Stimulated activated CD8-positive, alpha-beta memory T cell treated with anti-CD3 and anti-CD28 coated beads, Interleukin-15, amount 100 ng/mL, for 48 hours (primary cell): ENCODE measurements around the gene CDYL2.

Source experiments
- DNase-seq, 2 donors: peaks; one replicate each; pipeline ENCODE4 v3.0.0-alpha.2; 2020; ENCODE audit warnings: low read depth in 2 of 2

The CDYL2 gene

GRCh38 chr16:80622007-80622406, 182.4 kb downstream of the CDYL2 start:
- no peak for DNase-seq

GRCh38 chr16:80620736-80621605, 183.4 kb downstream of the CDYL2 start:
- DNase-seq: no peak

- DNase-seq: no peak
Measured at GRCh38 chr16:80619824-80620223, 184.6 kb downstream of the CDYL2 start.

- DNase-seq: no peak
Measured at GRCh38 chr16:80618862-80619648, 185.3 kb downstream of the CDYL2 start.

GRCh38 chr16:80616362-80616761, 188.0 kb downstream of the CDYL2 start:
- DNase-seq: no peak

- no peak for DNase-seq
Measured at GRCh38 chr16:80615735-80616134, 188.7 kb downstream of the CDYL2 start.

GRCh38 chr16:80614908-80615671, 189.3 kb downstream of the CDYL2 start:
- no peak for DNase-seq

GRCh38 chr16:80612461-80613017, 191.9 kb downstream of the CDYL2 start:
- DNase-seq: no peak

GRCh38 chr16:80611930-80612327, 192.5 kb downstream of the CDYL2 start:
- no peak for DNase-seq

- DNase-seq: no peak
Measured at GRCh38 chr16:80611171-80611929, 193.0 kb downstream of the CDYL2 start.

GRCh38 chr16:80610481-80611156, 193.8 kb downstream of the CDYL2 start:
- DNase-seq: no peak

- DNase-seq: no peak
Measured at GRCh38 chr16:80608946-80609345, 195.5 kb downstream of the CDYL2 start.

- no peak for DNase-seq
Measured at GRCh38 chr16:80607204-80607603, 197.2 kb downstream of the CDYL2 start.

- no peak for DNase-seq
Measured at GRCh38 chr16:80606221-80606766, 198.1 kb downstream of the CDYL2 start.

GRCh38 chr16:80604600-80605355, 199.6 kb downstream of the CDYL2 start:
- no peak for DNase-seq

GRCh38 chr16:80602894-80603293, 201.5 kb downstream of the CDYL2 start:
- no peak for DNase-seq

GRCh38 chr16:80601182-80601581, 203.2 kb downstream of the CDYL2 start:
- no peak for DNase-seq

- no peak for DNase-seq
Measured at GRCh38 chr16:80599466-80599865, 204.9 kb downstream of the CDYL2 start.

- no peak for DNase-seq
Measured at GRCh38 chr16:80596507-80597207, 207.7 kb downstream of the CDYL2 start.
